Endothelial cell (in vitro differentiated cells): Measurements from ENCODE around the gene PLCG1. TPM values are rescaled to one million over a fixed set of nuclear protein-coding genes. Genes with fewer than 3 reads are reported as not detected.

Experiments
- DNase-seq: peaks from one replicate; pipeline ENCODE4 v3.0.0; 2021; ENCODE audit warnings: low spot score
- H3K27ac Mint-ChIP-seq: one replicate; pipeline ENCODE4 v1.8.0; 2021; ENCODE audit warnings: mixed read lengths, inconsistent platforms; ENCODE audit not compliant: unreplicated experiment
- H3K27me3 Mint-ChIP-seq: one replicate; pipeline ENCODE4 v1.8.0; 2021; ENCODE audit warnings: mild to moderate bottlenecking, moderate library complexity, mixed read lengths, inconsistent platforms; ENCODE audit not compliant: unreplicated experiment
- H3K36me3 Mint-ChIP-seq: one replicate; pipeline ENCODE4 v1.8.0; 2021; ENCODE audit warnings: mild to moderate bottlenecking, low read depth, mixed read lengths, inconsistent platforms; ENCODE audit not compliant: unreplicated experiment
- H3K4me1 Mint-ChIP-seq: one replicate; pipeline ENCODE4 v1.8.0; 2021; ENCODE audit warnings: mild to moderate bottlenecking, mixed read lengths, inconsistent platforms; ENCODE audit not compliant: unreplicated experiment
- H3K4me3 Mint-ChIP-seq: one replicate; pipeline ENCODE4 v1.8.0; 2021; ENCODE audit warnings: mild to moderate bottlenecking, mixed read lengths, inconsistent platforms; ENCODE audit not compliant: unreplicated experiment
- H3K9me3 Mint-ChIP-seq: one replicate; pipeline ENCODE4 v1.8.0; 2021; ENCODE audit warnings: mixed read lengths, inconsistent platforms; ENCODE audit not compliant: unreplicated experiment
- total RNA-seq: library from RNA; stranded (reverse); fragmentation: NEBNext Ultra II Directional; extraction: Animal tissue kit (Norgen Biotek cat#: 25700); gene quantifications from one replicate; pipeline ENCODE4 v1.2.1, GENCODE V29; 2021; ENCODE audit not compliant: unreplicated experiment
- TF ChIP-seq, protein P1 (sequence below): fragments of 200-600 bp; sonication (generic); IDR thresholded peaks from one replicate; pipeline ENCODE4 v1.5.0; 2021; ENCODE audit warnings: antibody characterized with exemption; ENCODE audit not compliant: unreplicated experiment

Gene PLCG1
- total RNA-seq, 1 donor from 2014 or later: 456 TPM

DNA sequence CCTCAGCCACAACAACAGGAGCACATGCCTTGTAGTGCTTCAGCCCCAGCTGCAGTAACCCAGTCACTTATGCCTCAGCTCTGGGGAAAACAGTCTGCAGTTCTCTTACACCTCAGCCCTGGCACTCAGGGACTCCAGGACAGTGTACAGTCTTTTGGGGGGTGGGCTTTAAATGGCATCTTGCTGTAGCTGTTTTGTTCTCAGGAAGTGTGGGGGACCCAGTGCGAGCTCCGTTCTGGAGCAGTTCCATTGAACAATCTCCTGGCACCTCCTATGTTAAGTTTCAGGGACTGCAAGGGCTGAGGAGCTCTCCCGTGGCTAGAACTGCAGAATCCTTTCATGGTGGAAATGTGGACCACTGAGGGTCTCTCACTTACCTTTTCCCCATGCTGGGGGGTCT, 55.2 kb downstream of the PLCG1 start:
- DNase-seq: no peak
- peaks cover 8% of the 10 kb centered on the region for H3K27me3 Mint-ChIP-seq

DNA sequence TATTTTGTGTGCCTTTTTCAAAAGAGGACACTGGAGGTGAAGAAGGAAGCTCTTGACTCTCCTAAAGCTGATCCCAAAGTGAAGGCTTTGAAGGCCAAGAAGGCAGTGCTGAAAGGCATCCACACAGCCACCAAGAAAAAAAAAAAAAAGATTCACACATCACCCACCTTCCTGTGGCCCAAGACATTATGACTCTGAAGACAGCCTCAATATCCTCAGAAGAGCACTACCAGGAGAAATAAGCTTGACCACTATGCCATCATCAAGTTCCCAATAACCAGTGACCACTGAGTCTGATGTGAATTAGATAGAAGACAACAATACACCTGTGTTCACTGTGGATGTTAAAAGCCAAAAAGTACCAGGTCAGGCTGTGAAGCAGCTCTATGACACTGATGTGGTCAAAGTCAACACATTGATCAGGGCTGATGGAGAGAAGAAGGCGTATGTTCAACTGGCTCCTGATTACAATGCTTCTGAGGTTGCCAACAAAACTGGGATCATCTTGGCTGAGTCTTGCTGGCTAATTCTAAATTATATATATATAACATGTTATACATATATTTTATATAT, 59.4 kb downstream of the PLCG1 start:
- Mint-ChIP-seq H3K4me1 (peaks cover 20% of the 10 kb centered on the region), H3K27me3 (peaks cover 9% of the 10 kb centered on the region), H3K9me3 (peaks cover 7% of the 10 kb centered on the region), H3K27ac (no peak overlapping the region), H3K36me3 (peaks cover 11% of the 10 kb centered on the region), H3K4me3 (no peak overlapping the region)
- no peak for DNase-seq
- TF ChIP-seq, protein P1, sequence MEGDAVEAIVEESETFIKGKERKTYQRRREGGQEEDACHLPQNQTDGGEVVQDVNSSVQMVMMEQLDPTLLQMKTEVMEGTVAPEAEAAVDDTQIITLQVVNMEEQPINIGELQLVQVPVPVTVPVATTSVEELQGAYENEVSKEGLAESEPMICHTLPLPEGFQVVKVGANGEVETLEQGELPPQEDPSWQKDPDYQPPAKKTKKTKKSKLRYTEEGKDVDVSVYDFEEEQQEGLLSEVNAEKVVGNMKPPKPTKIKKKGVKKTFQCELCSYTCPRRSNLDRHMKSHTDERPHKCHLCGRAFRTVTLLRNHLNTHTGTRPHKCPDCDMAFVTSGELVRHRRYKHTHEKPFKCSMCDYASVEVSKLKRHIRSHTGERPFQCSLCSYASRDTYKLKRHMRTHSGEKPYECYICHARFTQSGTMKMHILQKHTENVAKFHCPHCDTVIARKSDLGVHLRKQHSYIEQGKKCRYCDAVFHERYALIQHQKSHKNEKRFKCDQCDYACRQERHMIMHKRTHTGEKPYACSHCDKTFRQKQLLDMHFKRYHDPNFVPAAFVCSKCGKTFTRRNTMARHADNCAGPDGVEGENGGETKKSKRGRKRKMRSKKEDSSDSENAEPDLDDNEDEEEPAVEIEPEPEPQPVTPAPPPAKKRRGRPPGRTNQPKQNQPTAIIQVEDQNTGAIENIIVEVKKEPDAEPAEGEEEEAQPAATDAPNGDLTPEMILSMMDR: no peak

More for the DNA sequence above, 55.2 kb downstream of the PLCG1 start:
- peaks cover 14% of the 10 kb centered on the region for H3K36me3 Mint-ChIP-seq
- H3K4me1 Mint-ChIP-seq: peaks cover 3% of the 10 kb centered on the region
- H3K9me3 Mint-ChIP-seq: peaks cover 7% of the 10 kb centered on the region
- H3K4me3 Mint-ChIP-seq: peak overlapping the region; percentile 65
- H3K27ac Mint-ChIP-seq: peak overlapping the region; percentile 54
- TF ChIP-seq, protein P1: no peak

DNA sequence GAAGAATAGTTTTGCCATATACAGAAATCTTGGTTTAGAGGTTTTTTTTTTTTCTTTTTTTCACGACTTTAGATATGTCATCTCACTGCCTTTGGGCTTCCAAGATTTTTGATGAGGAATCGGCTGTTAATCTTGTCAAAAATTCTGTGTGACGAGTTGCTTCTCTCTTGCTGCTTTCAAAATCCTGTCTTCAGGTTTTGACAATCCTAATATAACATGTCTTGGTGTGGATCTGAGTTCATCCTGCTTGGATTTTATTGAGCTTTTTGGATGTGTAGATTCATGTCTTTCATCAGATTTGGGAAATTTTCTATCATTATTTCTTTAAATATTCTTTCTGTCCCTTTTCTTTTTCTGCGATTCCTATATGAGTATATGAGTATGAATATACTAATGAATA, 61.1 kb downstream of the PLCG1 start:
- H3K27ac Mint-ChIP-seq: no peak overlapping the region
- H3K4me3 Mint-ChIP-seq: no peak overlapping the region
- peaks cover 20% of the 10 kb centered on the region for H3K4me1 Mint-ChIP-seq
- TF ChIP-seq, protein P1: no peak
- no peak for DNase-seq
- H3K9me3 Mint-ChIP-seq: no peaks in the 10 kb centered on the region
- peaks cover 13% of the 10 kb centered on the region for H3K36me3 Mint-ChIP-seq
- peaks cover 17% of the 10 kb centered on the region for H3K27me3 Mint-ChIP-seq

DNA sequence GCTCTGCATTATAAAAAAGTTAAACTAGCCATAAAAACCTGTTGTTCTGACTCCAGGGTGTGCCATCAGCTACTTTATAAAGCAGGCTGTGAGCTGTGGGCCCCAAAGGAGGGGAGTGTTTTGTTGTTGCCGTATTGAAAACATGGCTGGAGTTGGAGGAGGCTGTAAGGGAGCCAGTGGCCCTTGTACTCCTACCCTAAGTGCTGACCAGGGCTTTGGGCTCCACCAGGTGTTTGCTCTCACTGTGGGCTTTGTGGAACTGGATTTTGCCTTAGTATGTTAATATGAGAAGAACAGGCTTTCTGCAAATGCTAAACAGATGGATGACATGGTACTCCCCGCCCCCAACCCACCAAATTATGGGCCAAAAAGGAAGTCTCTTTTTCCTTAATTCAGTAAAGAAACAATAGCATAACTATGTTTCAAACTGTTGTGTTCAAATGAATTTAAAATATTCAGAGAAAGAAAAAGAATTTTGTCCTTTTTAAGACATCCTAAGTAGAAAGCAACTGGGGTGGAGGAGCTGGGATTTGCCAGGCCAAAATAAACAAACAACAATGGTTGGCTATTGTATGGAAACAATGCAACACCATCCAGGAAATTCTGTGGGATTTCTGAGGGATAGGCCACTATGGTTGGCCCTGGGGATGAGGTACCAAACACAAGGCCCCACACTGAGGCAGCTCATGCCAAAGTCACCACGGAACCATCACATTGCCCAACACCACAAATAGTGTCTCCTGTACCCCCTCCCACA, 63.3 kb downstream of the PLCG1 start:
- TF ChIP-seq, protein P1: no peak
- Mint-ChIP-seq H3K36me3 (peaks cover 18% of the 10 kb centered on the region), H3K4me3 (no peak overlapping the region), H3K27me3 (peaks cover 16% of the 10 kb centered on the region), H3K4me1 (peaks cover 20% of the 10 kb centered on the region), H3K27ac (peak overlapping the region; percentile 85), H3K9me3 (no peaks in the 10 kb centered on the region)
- no peak for DNase-seq

DNA sequence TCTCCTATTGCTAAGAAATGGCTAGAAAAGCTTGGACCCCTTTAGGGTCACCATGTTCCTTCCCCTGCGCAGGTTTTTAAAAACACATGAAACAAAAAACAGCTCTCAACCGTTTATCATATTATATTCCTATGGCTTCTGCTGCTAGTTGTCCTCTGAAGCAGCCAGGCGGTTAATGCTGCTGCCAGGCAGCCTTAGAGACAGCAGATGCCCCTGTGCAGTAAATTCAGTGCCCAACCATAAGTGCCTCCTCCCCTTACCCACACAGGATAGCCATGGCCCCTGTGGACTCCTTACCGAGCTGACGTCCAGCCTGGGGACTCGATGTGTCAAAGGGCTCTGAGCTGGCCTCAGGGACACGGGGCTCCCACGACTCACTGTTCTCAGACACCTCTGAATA, 64.4 kb downstream of the PLCG1 start:
- peaks cover 18% of the 10 kb centered on the region for H3K36me3 Mint-ChIP-seq
- no peak for DNase-seq
- H3K9me3 Mint-ChIP-seq: no peaks in the 10 kb centered on the region
- no peak overlapping the region for H3K4me3 Mint-ChIP-seq
- H3K27me3 Mint-ChIP-seq: peaks cover 15% of the 10 kb centered on the region
- H3K4me1 Mint-ChIP-seq: peaks cover 20% of the 10 kb centered on the region
- H3K27ac Mint-ChIP-seq: no peak overlapping the region
- TF ChIP-seq, protein P1: no peak
